ENCODE results near the gene SLIT3.

Gene SLIT3

GRCh38 chr5:169083394-169084018, 217.4 kb downstream of the SLIT3 start:
- no peak for TF ChIP-seq CTCF (IDR thresholded peaks at IDR 0.05)
- Mint-ChIP-seq H3K27ac (peak overlapping the region; percentile 30), H3K4me1 (peaks cover 95% of the 10 kb centered on the region), H3K9me3 (no peaks in the 10 kb centered on the region), H3K4me3 (no peak overlapping the region), H3K36me3 (ENCODE audit: low read depth) (no peaks in the 10 kb centered on the region), H3K27me3 (ENCODE audit: low read depth, poor library complexity) (peaks cover 4% of the 10 kb centered on the region)
- no peak for DNase-seq

GRCh38 chr5:169081000-169081724, 219.8 kb downstream of the SLIT3 start:
- DNase-seq: peak; percentile 35
- H3K27ac Mint-ChIP-seq: peak overlapping the region; percentile 97
- no peaks in the 10 kb centered on the region for H3K9me3 Mint-ChIP-seq
- TF ChIP-seq CTCF (IDR thresholded peaks at IDR 0.05): no peak
- no peaks in the 10 kb centered on the region for H3K27me3 Mint-ChIP-seq (ENCODE audit: low read depth, poor library complexity)
- H3K4me3 Mint-ChIP-seq: peak overlapping the region; percentile 27
- no peaks in the 10 kb centered on the region for H3K36me3 Mint-ChIP-seq (ENCODE audit: low read depth)
- H3K4me1 Mint-ChIP-seq: peaks cover 84% of the 10 kb centered on the region

- Mint-ChIP-seq H3K27me3 (ENCODE audit: low read depth, poor library complexity) (no peaks in the 10 kb centered on the region), H3K4me1 (peaks cover 84% of the 10 kb centered on the region), H3K4me3 (no peak overlapping the region), H3K36me3 (ENCODE audit: low read depth) (no peaks in the 10 kb centered on the region), H3K27ac (peak overlapping the region; percentile 97), H3K9me3 (no peaks in the 10 kb centered on the region)
- DNase-seq: no peak
- TF ChIP-seq CTCF (IDR thresholded peaks at IDR 0.05): no peak
These were observed 220.5 kb downstream of the SLIT3 start for GRCh38 chr5:169080448-169080911.

- TF ChIP-seq CTCF (IDR thresholded peaks at IDR 0.05): no peak
These were observed 221.2 kb downstream of the SLIT3 start for GRCh38 chr5:169079697-169080096.

GRCh38 chr5:169074839-169075238, 226.1 kb downstream of the SLIT3 start:
- H3K4me3 Mint-ChIP-seq: no peak overlapping the region
- no peaks in the 10 kb centered on the region for H3K9me3 Mint-ChIP-seq
- peaks cover 68% of the 10 kb centered on the region for H3K4me1 Mint-ChIP-seq
- no peak for DNase-seq
- TF ChIP-seq CTCF (IDR thresholded peaks at IDR 0.05): no peak
- peak overlapping the region; percentile 84 for H3K27ac Mint-ChIP-seq
- H3K36me3 Mint-ChIP-seq (ENCODE audit: low read depth): peaks cover 11% of the 10 kb centered on the region
- peaks cover 9% of the 10 kb centered on the region for H3K27me3 Mint-ChIP-seq (ENCODE audit: low read depth, poor library complexity)

More at GRCh38 chr5:169079697-169080096, 221.2 kb downstream of the SLIT3 start:
- Mint-ChIP-seq H3K27ac (peak overlapping the region; percentile 97), H3K4me1 (peaks cover 84% of the 10 kb centered on the region), H3K27me3 (ENCODE audit: low read depth, poor library complexity) (peaks cover 3% of the 10 kb centered on the region), H3K4me3 (no peak overlapping the region), H3K9me3 (no peaks in the 10 kb centered on the region), H3K36me3 (ENCODE audit: low read depth) (no peaks in the 10 kb centered on the region)
- DNase-seq: no peak

Data from nephron progenitor cell (in vitro differentiated cells).